ENCODE results near the gene ITGA11. TPM values are rescaled to one million over a fixed set of nuclear protein-coding genes. Genes with fewer than 3 reads are reported as not detected.

Gene ITGA11
- total and polyA plus RNA-seq, 2 of the 13 experiments (the other 11 are each of a cell fraction or from before 2014, with no cell fraction given) = not detected

DNA sequence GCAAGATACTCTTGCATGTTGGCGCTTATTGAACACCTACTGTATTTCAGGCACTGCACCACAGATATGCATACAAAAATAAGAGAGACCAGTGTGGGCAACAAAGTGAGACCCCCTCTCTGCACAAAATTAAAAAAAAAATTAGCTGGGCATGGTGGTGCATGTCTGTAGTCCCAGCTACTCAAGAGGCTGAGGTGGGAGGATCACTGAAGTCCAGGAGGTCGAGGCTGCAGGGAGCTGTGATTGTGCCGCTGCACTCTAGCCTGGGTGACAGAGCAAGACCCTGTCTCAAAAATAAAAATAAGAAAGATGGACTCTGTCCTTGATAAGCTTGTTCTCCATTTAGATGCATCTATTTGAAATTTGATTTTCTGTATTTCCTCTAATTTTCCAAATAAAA lies 133.6 kb downstream of the ITGA11 start:
- in situ Hi-C loops (cut with HindIII; ENCODE audit: extremely low pct_ligation_motif_present, low pct_unique_long_range_greater_than_20kb) = no loop called here
- H3K79me2 ChIP-seq (ENCODE audit: insufficient read depth, low read length) = no peaks in the 10 kb centered on the region
- FAIRE-seq (no peak), ATAC-seq (no peak), DNase-seq (ENCODE audit: low spot score) (no peak)
- intact Hi-C loops (cut with micrococcal nuclease; ENCODE audit: unreplicated experiment) = no loop called here
- BruUV-seq (replicated peaks) = no TSS peak
- POLR2A ChIA-PET = interaction anchor here (4.2 kb wide), 1 partner anchor 21 kb away, joined by 51 read pairs; the partner anchor contains the start of gene FEM1B
- H3K9me3 ChIP-seq (ENCODE audit: low read length) = no peaks in the 10 kb centered on the region
- no peak overlapping the region for H3K27ac ChIP-seq (ENCODE audit: extremely low read length, insufficient read depth, low read length)
- no peaks in the 10 kb centered on the region for H3K27me3 ChIP-seq (ENCODE audit: control insufficient read depth in 1 of 2, insufficient read depth in 2 of 2, low read length in 2 of 2)
- H3K36me3 ChIP-seq (replicated peaks in 1 of 2; ENCODE audit: control insufficient read depth in 1 of 2, insufficient read depth in 2 of 2, low read length in 2 of 2) = peaks cover 0 to 1% of the 10 kb centered on the region in 2 experiments; a peak in 2 of 5 replicates
- 0 out of 6 replicates have a peak overlapping the region, but pooled peaks of 1 of the 3 experiments have one; percentile 39 for H3K4me3 ChIP-seq (replicated peaks in 1 of 3; ENCODE audit: insufficient read depth in 1 of 3, low read depth in 2 of 3, low read length in 3 of 3)
- peak overlapping the region; percentile 76 for H3K4me2 ChIP-seq (ENCODE audit: low read depth, low read length)
- CTCF ChIA-PET (ENCODE audit: low intra/inter-chr PET ratio, low total read pairs) = no interaction called here
- TF ChIP-seq POLR2G (IDR thresholded peaks at IDR 0.05; ENCODE audit: low read depth, low read length) (no peak), YEATS4 (CRISPR knock-in tag; IDR thresholded peaks at IDR 0.05; ENCODE audit: borderline replicate concordance) (0 out of 2 replicates have a peak, but pooled peaks have one; percentile 15)
- TF ChIP-seq, protein P1, sequence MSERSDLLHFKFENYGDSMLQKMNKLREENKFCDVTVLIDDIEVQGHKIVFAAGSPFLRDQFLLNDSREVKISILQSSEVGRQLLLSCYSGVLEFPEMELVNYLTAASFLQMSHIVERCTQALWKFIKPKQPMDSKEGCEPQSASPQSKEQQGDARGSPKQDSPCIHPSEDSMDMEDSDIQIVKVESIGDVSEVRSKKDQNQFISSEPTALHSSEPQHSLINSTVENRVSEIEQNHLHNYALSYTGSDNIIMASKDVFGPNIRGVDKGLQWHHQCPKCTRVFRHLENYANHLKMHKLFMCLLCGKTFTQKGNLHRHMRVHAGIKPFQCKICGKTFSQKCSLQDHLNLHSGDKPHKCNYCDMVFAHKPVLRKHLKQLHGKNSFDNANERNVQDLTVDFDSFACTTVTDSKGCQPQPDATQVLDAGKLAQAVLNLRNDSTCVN (CRISPR knock-in tag; IDR thresholded peaks at IDR 0.05; ENCODE audit: borderline replicate concordance) = no peak
- no peaks in the 10 kb centered on the region; the same call in 1 of the 2 replicates for H4K20me1 ChIP-seq (ENCODE audit: insufficient read depth, low read length)
- no peak overlapping the region for H2AFZ ChIP-seq (ENCODE audit: low read length)
- 87% methylated on average over 3 of the region's 3 CpGs for WGBS (ENCODE audit: low lambda C conversion rate)
- no peak overlapping the region for H3K9ac ChIP-seq (ENCODE audit: insufficient read depth, low read depth, low read length)
- peaks cover 51% of the 10 kb centered on the region for H3K4me1 ChIP-seq (ENCODE audit: insufficient read depth, low read length)

DNA sequence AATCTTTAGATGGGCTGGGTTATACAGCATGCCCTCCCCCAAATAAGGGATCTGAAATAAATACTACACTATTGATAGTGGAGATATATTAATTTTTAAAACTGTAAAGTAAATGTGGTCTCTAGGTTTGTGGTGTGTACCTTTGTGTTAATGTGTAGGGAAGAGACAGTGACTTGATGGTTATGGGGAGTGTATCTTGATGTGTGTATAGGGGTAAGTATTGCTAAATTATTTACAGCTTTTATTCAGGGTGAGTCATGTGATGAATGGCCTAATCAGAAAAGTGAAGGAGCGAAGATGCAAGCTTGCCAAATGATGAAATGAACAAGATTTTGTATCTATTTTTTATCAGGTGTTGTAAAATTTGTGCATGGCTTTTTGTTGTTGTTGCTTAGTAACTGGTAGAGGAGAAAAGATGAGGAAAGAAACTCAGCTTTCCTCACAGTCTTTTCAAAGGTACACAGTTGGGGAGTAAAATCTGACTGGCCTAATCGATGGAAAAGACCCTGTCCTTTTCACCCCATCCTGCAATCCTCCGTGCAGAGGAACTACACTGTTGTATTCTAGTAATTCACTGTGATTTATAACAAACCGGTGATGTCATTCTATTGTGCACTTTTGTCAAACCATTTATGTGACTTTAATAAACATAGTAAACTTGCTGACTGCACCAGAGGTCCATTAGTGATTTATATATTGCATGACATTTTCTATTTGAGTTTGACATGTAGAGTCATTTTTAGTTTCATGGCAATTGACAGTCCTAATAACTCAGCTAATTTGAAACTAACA lies 136.8 kb downstream of the ITGA11 start:
- H3K4me2 ChIP-seq (ENCODE audit: low read depth, low read length) = no peak overlapping the region
- H3K9ac ChIP-seq (ENCODE audit: insufficient read depth, low read depth, low read length) = no peak overlapping the region
- 98% methylated on average over 4 of the region's 4 CpGs for WGBS (ENCODE audit: low lambda C conversion rate)
- TF ChIP-seq ZNF558 (CRISPR knock-in tag; IDR thresholded peaks at IDR 0.05; ENCODE audit: borderline replicate concordance) = no peak
- TF ChIP-seq, protein P2, sequence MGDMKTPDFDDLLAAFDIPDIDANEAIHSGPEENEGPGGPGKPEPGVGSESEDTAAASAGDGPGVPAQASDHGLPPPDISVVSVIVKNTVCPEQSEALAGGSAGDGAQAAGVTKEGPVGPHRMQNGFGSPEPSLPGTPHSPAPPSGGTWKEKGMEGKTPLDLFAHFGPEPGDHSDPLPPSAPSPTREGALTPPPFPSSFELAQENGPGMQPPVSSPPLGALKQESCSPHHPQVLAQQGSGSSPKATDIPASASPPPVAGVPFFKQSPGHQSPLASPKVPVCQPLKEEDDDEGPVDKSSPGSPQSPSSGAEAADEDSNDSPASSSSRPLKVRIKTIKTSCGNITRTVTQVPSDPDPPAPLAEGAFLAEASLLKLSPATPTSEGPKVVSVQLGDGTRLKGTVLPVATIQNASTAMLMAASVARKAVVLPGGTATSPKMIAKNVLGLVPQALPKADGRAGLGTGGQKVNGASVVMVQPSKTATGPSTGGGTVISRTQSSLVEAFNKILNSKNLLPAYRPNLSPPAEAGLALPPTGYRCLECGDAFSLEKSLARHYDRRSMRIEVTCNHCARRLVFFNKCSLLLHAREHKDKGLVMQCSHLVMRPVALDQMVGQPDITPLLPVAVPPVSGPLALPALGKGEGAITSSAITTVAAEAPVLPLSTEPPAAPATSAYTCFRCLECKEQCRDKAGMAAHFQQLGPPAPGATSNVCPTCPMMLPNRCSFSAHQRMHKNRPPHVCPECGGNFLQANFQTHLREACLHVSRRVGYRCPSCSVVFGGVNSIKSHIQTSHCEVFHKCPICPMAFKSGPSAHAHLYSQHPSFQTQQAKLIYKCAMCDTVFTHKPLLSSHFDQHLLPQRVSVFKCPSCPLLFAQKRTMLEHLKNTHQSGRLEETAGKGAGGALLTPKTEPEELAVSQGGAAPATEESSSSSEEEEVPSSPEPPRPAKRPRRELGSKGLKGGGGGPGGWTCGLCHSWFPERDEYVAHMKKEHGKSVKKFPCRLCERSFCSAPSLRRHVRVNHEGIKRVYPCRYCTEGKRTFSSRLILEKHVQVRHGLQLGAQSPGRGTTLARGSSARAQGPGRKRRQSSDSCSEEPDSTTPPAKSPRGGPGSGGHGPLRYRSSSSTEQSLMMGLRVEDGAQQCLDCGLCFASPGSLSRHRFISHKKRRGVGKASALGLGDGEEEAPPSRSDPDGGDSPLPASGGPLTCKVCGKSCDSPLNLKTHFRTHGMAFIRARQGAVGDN (CRISPR knock-in tag; IDR thresholded peaks at IDR 0.05) = no peak
- peak; percentile 66 for TF ChIP-seq ATF7 (IDR thresholded peaks at IDR 0.05)
- no peak for TF ChIP-seq ATF7 (CRISPR knock-in tag; IDR thresholded peaks at IDR 0.05)
- H3K79me2 ChIP-seq (ENCODE audit: insufficient read depth, low read length) = peaks cover 18% of the 10 kb centered on the region
- H3K27me3 ChIP-seq (ENCODE audit: control insufficient read depth in 1 of 2, insufficient read depth in 2 of 2, low read length in 2 of 2) = no peaks in the 10 kb centered on the region
- no peak overlapping the region for H3K4me3 ChIP-seq (replicated peaks in 1 of 3; ENCODE audit: insufficient read depth in 1 of 3, low read depth in 2 of 3, low read length in 3 of 3)
- ChIA-PET CTCF (ENCODE audit: low intra/inter-chr PET ratio, low total read pairs) (no interaction called here), POLR2A (no interaction called here)
- H3K27ac ChIP-seq (ENCODE audit: extremely low read length, insufficient read depth, low read length) = no peak overlapping the region
- H4K20me1 ChIP-seq (ENCODE audit: insufficient read depth, low read length) = no peaks in the 10 kb centered on the region; the same call in 1 of the 2 replicates
- H2AFZ ChIP-seq (ENCODE audit: low read length) = no peak overlapping the region
- in situ Hi-C loops (cut with HindIII; ENCODE audit: extremely low pct_ligation_motif_present, low pct_unique_long_range_greater_than_20kb) (no loop called here), intact Hi-C loops (cut with micrococcal nuclease; ENCODE audit: unreplicated experiment) (no loop called here)
- no peak for DNase-seq (ENCODE audit: low spot score)
- peaks cover 4 to 14% of the 10 kb centered on the region in 2 experiments; a peak in 4 of 5 replicates for H3K36me3 ChIP-seq (replicated peaks in 1 of 2; ENCODE audit: control insufficient read depth in 1 of 2, insufficient read depth in 2 of 2, low read length in 2 of 2)
- no peak for ATAC-seq
- no TSS peak for BruUV-seq (replicated peaks)
- no peaks in the 10 kb centered on the region for H3K9me3 ChIP-seq (ENCODE audit: low read length)
- H3K4me1 ChIP-seq (ENCODE audit: insufficient read depth, low read length) = peaks cover 27% of the 10 kb centered on the region
- no peak for FAIRE-seq
